Measurements from ENCODE around the gene CELF6.

- TF ChIP-seq CTCF (IDR thresholded peaks at IDR 0.05) (no peak), POLR2A (IDR thresholded peaks at IDR 0.05) (no peak)
These were observed 38.2 kb downstream of the CELF6 start for GRCh38 chr15:72281713-72282112.

All from lower leg skin (tissue), 3 donors.